ACC112 (cell line): ENCODE results near the gene SAA4.
"Not testable (repeated sequence)": the region's sequence is repeated elsewhere in the genome, so short reads cannot be mapped to it uniquely, and the experiment has no call there.

Source experiments
- H2AFZ ChIP-seq: fragments of 200-600 bp; sonication (generic); one replicate; pipeline ENCODE4 v1.6.0; 2017; ENCODE audit warnings: antibody characterized with exemption, low read length; ENCODE audit not compliant: unreplicated experiment
- H3K27ac ChIP-seq: fragments of 200-600 bp; sonication (generic); 2 replicates; pipeline ENCODE4 v1.5.1; 2014; ENCODE audit warnings: low read depth, mild to moderate bottlenecking, antibody characterized with exemption, low read length, moderate library complexity
- H3K27me3 ChIP-seq: fragments of 200-600 bp; sonication (generic); 2 replicates; pipeline ENCODE4 v1.6.1; 2014; ENCODE audit warnings: mild to moderate bottlenecking, antibody characterized with exemption, low read length, moderate library complexity, mixed read lengths; ENCODE audit not compliant: insufficient read depth
- H3K36me3 ChIP-seq: fragments of 200-600 bp; sonication (generic); 2 replicates; pipeline ENCODE4 v1.6.1; 2016; ENCODE audit warnings: mild to moderate bottlenecking, antibody characterized with exemption, low read length, moderate library complexity, mixed read lengths; ENCODE audit not compliant: insufficient read depth
- H3K4me1 ChIP-seq: fragments of 200-600 bp; sonication (generic); one replicate; pipeline ENCODE4 v1.6.1; 2016; ENCODE audit warnings: low read length, mixed read lengths; ENCODE audit not compliant: insufficient read depth, unreplicated experiment, control insufficient read depth
- H3K4me3 ChIP-seq: fragments of 200-600 bp; sonication (generic); 2 replicates; pipeline ENCODE4 v1.5.1; 2014; ENCODE audit warnings: mild to moderate bottlenecking, low read depth, low read length
- H3K79me2 ChIP-seq: fragments of 200-600 bp; sonication (generic); one replicate; pipeline ENCODE4 v1.6.0; 2016; ENCODE audit warnings: low read length; ENCODE audit not compliant: control insufficient read depth, unreplicated experiment, insufficient read depth

The SAA4 gene

GRCh38 chr11:18236664-18237356 is at the start of gene SAA4:
Gene SAA4 (minus strand): TSS chr11:18236802. CDS start chr11:18235926, 876 bp downstream.
- Histone ChIP-seq H2AFZ (no peak within 1 kb of the TSS), H3K36me3 (no peaks in the 10 kb centered on the region), H3K27me3 (peaks cover 46% of the 10 kb centered on the region), H3K4me1 (no peaks in the 10 kb centered on the region), H3K79me2 (no peaks in the 10 kb centered on the region), H3K4me3 (no peak within 1 kb of the TSS), H3K27ac (no peak within 1 kb of the TSS)

GRCh38 chr11:18285841-18286240 is 49.2 kb upstream of the SAA4 start:
- no peaks in the 10 kb centered on the region for H3K79me2 ChIP-seq
- peaks cover 27% of the 10 kb centered on the region for H3K36me3 ChIP-seq
- H2AFZ ChIP-seq: no peak overlapping the region
- H3K27ac ChIP-seq: no peak overlapping the region
- H3K4me3 ChIP-seq: no peak overlapping the region
- no peaks in the 10 kb centered on the region for H3K4me1 ChIP-seq
- H3K27me3 ChIP-seq: no peaks in the 10 kb centered on the region

GRCh38 chr11:18282626-18283025 is 46.0 kb upstream of the SAA4 start:
- no peaks in the 10 kb centered on the region for H3K4me1 ChIP-seq
- H2AFZ ChIP-seq: no peak overlapping the region
- H3K27ac ChIP-seq: no peak overlapping the region
- no peaks in the 10 kb centered on the region for H3K79me2 ChIP-seq
- peaks cover 33% of the 10 kb centered on the region for H3K36me3 ChIP-seq
- H3K27me3 ChIP-seq: no peaks in the 10 kb centered on the region
- no peak overlapping the region for H3K4me3 ChIP-seq

- Histone ChIP-seq H3K4me3 (no peak overlapping the region), H3K27me3 (no peaks in the 10 kb centered on the region), H2AFZ (no peak overlapping the region), H3K27ac (no peak overlapping the region), H3K4me1 (no peaks in the 10 kb centered on the region), H3K36me3 (peaks cover 28% of the 10 kb centered on the region), H3K79me2 (no peaks in the 10 kb centered on the region)
Measured at GRCh38 chr11:18280438-18281045, 43.9 kb upstream of the SAA4 start.

- Histone ChIP-seq H3K27ac (no peak overlapping the region), H3K79me2 (no peaks in the 10 kb centered on the region), H3K4me3 (no peak overlapping the region), H3K36me3 (peaks cover 18% of the 10 kb centered on the region; the same call in 1 of the 2 replicates), H2AFZ (no peak overlapping the region), H3K4me1 (no peaks in the 10 kb centered on the region), H3K27me3 (no peaks in the 10 kb centered on the region)
Measured at GRCh38 chr11:18277565-18278271, 41.1 kb upstream of the SAA4 start.

GRCh38 chr11:18271206-18271605 is 34.6 kb upstream of the SAA4 start:
- Histone ChIP-seq H2AFZ (no peak overlapping the region), H3K4me3 (no peak overlapping the region), H3K79me2 (no peaks in the 10 kb centered on the region), H3K4me1 (no peaks in the 10 kb centered on the region), H3K27ac (no peak overlapping the region), H3K27me3 (no peaks in the 10 kb centered on the region), H3K36me3 (no peaks in the 10 kb centered on the region)

GRCh38 chr11:18270102-18270501 is 33.5 kb upstream of the SAA4 start:
- H3K27me3 ChIP-seq: no peaks in the 10 kb centered on the region
- H3K4me3 ChIP-seq: no peak overlapping the region
- no peaks in the 10 kb centered on the region for H3K4me1 ChIP-seq
- H3K36me3 ChIP-seq: no peaks in the 10 kb centered on the region
- H3K27ac ChIP-seq: no peak overlapping the region
- H2AFZ ChIP-seq: no peak overlapping the region
- H3K79me2 ChIP-seq: no peaks in the 10 kb centered on the region

GRCh38 chr11:18269252-18269651 is 32.6 kb upstream of the SAA4 start:
- H2AFZ ChIP-seq, H3K27ac ChIP-seq, H3K79me2 ChIP-seq, H3K4me1 ChIP-seq, H3K4me3 ChIP-seq, H3K36me3 ChIP-seq, H3K27me3 ChIP-seq: not testable (repeated sequence)

GRCh38 chr11:18267335-18268133 is 30.9 kb upstream of the SAA4 start:
- H3K4me1 ChIP-seq, H3K27me3 ChIP-seq, H3K27ac ChIP-seq, H3K79me2 ChIP-seq, H2AFZ ChIP-seq, H3K4me3 ChIP-seq, H3K36me3 ChIP-seq: not testable (repeated sequence)

- no peaks in the 10 kb centered on the region for H3K4me1 ChIP-seq
Measured at GRCh38 chr11:18265949-18266348, 29.3 kb upstream of the SAA4 start, which contains the start of gene SAA1. Gene SAA1 (plus strand): TSS chr11:18266264. CDS start chr11:18266888, 624 bp downstream.

More at GRCh38 chr11:18265949-18266348, 29.3 kb upstream of the SAA4 start, which contains the start of gene SAA1:
- Histone ChIP-seq H3K79me2 (no peaks in the 10 kb centered on the region), H3K27ac (no peak within 1 kb of the TSS), H2AFZ (no peak within 1 kb of the TSS), H3K4me3 (no peak within 1 kb of the TSS), H3K27me3 (peaks cover 10% of the 10 kb centered on the region), H3K36me3 (no peaks in the 10 kb centered on the region)
